ENCODE data around the gene NCBP3.

Gene NCBP3

GRCh38 chr17:3838206-3838605 is 7.8 kb downstream of the NCBP3 start:
- Mint-ChIP-seq H3K4me1 (peaks cover 14% of the 10 kb centered on the region), H3K9me3 (no peaks in the 10 kb centered on the region), H3K4me3 (no peak overlapping the region), H3K27ac (peak overlapping the region in 1 of 2 donors; percentile 70), H3K27me3 (no peaks in the 10 kb centered on the region)
- ATAC-seq (no peak), DNase-seq (no peak)

- H3K27me3 Mint-ChIP-seq = no peaks in the 10 kb centered on the region
- no peak overlapping the region for H3K4me3 Mint-ChIP-seq
- H3K4me1 Mint-ChIP-seq = peaks cover 13% of the 10 kb centered on the region
- H3K27ac Mint-ChIP-seq = peak overlapping the region in 1 of 2 donors; percentile 86
- H3K9me3 Mint-ChIP-seq = no peaks in the 10 kb centered on the region
- ATAC-seq (no peak), DNase-seq (no peak)
Measured at GRCh38 chr17:3836551-3836950, 9.5 kb downstream of the NCBP3 start.

- DNase-seq (no peak), ATAC-seq (no peak)
- peaks cover 13% of the 10 kb centered on the region for H3K4me1 Mint-ChIP-seq
- H3K9me3 Mint-ChIP-seq = no peaks in the 10 kb centered on the region
- H3K4me3 Mint-ChIP-seq = no peak overlapping the region
- no peaks in the 10 kb centered on the region for H3K27me3 Mint-ChIP-seq
- no peak overlapping the region for H3K27ac Mint-ChIP-seq
Measured at GRCh38 chr17:3835410-3836229, 10.4 kb downstream of the NCBP3 start.

DNA sequence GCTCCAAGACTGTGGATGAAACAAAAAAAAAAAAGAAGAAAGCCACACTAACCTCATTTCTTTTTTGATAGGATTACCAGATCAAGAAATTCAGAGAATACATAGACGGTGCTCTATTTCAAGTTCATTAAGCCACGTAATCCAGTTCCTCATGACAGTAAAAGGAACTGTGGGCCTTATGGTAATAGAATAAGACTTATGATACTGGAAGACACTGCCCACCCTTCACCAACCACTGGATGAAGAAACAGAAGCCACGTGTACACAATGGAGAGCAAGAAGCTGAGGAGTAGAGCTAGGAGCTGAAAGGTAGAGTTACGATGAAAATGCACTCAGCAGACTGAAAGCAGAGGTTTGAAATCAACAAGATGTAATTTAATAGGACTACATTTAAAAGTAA is 11.2 kb downstream of the NCBP3 start:
- ATAC-seq (no peak), DNase-seq (no peak)
- H3K4me3 Mint-ChIP-seq = no peak overlapping the region
- no peaks in the 10 kb centered on the region for H3K9me3 Mint-ChIP-seq
- no peaks in the 10 kb centered on the region for H3K27me3 Mint-ChIP-seq
- H3K27ac Mint-ChIP-seq = no peak overlapping the region
- peaks cover 12% of the 10 kb centered on the region for H3K4me1 Mint-ChIP-seq

- H3K9me3 Mint-ChIP-seq = no peaks in the 10 kb centered on the region
- H3K4me1 Mint-ChIP-seq = peaks cover 7% of the 10 kb centered on the region
- H3K4me3 Mint-ChIP-seq = no peak overlapping the region
- no peak overlapping the region for H3K27ac Mint-ChIP-seq
- no peak for ATAC-seq
- H3K27me3 Mint-ChIP-seq = no peaks in the 10 kb centered on the region
- no peak for DNase-seq
Measured at GRCh38 chr17:3828852-3829232, 17.2 kb downstream of the NCBP3 start.

- Mint-ChIP-seq H3K4me3 (no peak overlapping the region), H3K27ac (no peak overlapping the region), H3K27me3 (no peaks in the 10 kb centered on the region), H3K4me1 (peaks cover 7% of the 10 kb centered on the region), H3K9me3 (no peaks in the 10 kb centered on the region)
- DNase-seq (no peak), ATAC-seq (no peak)
Measured at GRCh38 chr17:3828151-3828851, 17.7 kb downstream of the NCBP3 start.

GRCh38 chr17:3827124-3827773 is 18.8 kb downstream of the NCBP3 start:
- Mint-ChIP-seq H3K4me1 (peaks cover 7% of the 10 kb centered on the region), H3K9me3 (no peaks in the 10 kb centered on the region), H3K27ac (no peak overlapping the region), H3K27me3 (no peaks in the 10 kb centered on the region), H3K4me3 (no peak overlapping the region)
- ATAC-seq = no peak
- DNase-seq = peak; percentile 55 to 61

DNA sequence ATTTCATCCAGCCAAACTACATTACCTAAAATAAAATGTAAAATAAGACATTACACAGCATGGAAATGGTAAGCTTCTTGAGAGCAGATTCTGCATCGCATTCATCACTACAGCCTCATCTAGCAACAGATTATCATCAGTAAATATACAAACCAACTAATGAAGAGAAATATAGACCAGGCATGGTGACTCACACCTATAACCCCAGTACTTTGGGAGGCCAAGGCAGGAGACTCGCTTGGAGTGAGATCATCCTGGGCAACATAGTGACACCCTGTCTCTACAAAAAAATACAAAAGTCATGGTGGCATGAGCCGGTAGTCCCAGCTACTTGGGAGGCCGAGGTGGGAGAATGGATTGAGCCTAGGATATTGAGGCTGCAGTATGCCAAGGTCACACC is 19.9 kb downstream of the NCBP3 start:
- peak overlapping the region in 1 of 2 donors; percentile 22 for H3K27ac Mint-ChIP-seq
- no peaks in the 10 kb centered on the region for H3K9me3 Mint-ChIP-seq
- no peaks in the 10 kb centered on the region for H3K27me3 Mint-ChIP-seq
- H3K4me1 Mint-ChIP-seq = peaks cover 7% of the 10 kb centered on the region
- ATAC-seq = no peak
- no peak overlapping the region for H3K4me3 Mint-ChIP-seq
- DNase-seq = no peak

DNA sequence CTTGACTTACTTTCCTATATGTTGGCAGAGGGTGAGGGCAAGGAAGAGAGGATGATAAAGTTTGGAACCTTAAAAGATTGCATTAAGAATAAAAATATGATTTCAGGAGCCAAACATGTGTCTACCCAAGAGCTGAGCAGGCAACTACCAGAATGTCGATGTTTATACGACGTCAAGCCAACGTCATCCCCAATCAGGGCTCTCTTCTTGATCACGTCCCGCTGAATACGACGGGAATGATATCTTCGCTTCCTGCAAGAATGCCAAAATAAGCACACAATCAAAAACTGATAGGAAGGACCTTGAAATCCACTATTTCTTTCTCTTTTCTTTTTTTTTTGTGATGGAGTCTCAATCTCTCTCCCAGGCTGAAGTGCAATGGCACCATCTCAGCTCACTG is 24.9 kb downstream of the NCBP3 start:
- Mint-ChIP-seq H3K9me3 (no peaks in the 10 kb centered on the region), H3K4me1 (peaks cover 1% of the 10 kb centered on the region), H3K27me3 (no peaks in the 10 kb centered on the region), H3K4me3 (no peak overlapping the region), H3K27ac (no peak overlapping the region)
- ATAC-seq (no peak), DNase-seq (no peak)

- DNase-seq (no peak), ATAC-seq (no peak)
- Mint-ChIP-seq H3K4me1 (no peaks in the 10 kb centered on the region), H3K27me3 (no peaks in the 10 kb centered on the region), H3K27ac (peak overlapping the region; percentile 38 to 40), H3K4me3 (no peak overlapping the region), H3K9me3 (no peaks in the 10 kb centered on the region)
Measured at GRCh38 chr17:3818786-3819185, 27.3 kb downstream of the NCBP3 start.

- DNase-seq (no peak), ATAC-seq (no peak)
- Mint-ChIP-seq H3K4me1 (no peaks in the 10 kb centered on the region), H3K9me3 (no peaks in the 10 kb centered on the region), H3K27me3 (no peaks in the 10 kb centered on the region), H3K27ac (no peak overlapping the region), H3K4me3 (no peak overlapping the region)
Measured at GRCh38 chr17:3817851-3818605, 28.0 kb downstream of the NCBP3 start.

DNA sequence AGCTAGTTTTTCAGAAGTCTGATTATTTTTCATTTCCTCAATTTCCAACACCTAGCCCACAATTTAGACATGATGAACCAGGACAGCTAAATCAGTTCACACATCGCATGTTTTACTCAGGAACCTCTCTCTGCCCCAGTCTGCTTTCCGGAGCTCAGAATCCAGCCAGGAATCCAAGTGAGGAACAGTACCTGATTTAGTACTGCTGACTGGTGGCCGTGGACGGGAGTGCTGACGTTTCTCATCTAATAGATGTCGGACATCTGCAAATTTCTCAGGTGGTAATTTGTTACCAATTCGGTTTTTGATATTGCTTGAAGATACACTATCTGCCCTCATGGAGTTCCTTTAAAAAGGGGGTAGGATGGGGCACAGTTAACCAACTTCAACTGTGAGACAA is 30.1 kb downstream of the NCBP3 start:
- H3K27me3 Mint-ChIP-seq = no peaks in the 10 kb centered on the region
- no peak overlapping the region for H3K27ac Mint-ChIP-seq
- DNase-seq (no peak), ATAC-seq (no peak)
- peaks cover 6% of the 10 kb centered on the region for H3K4me1 Mint-ChIP-seq
- H3K4me3 Mint-ChIP-seq = no peak overlapping the region
- no peaks in the 10 kb centered on the region for H3K9me3 Mint-ChIP-seq

DNA sequence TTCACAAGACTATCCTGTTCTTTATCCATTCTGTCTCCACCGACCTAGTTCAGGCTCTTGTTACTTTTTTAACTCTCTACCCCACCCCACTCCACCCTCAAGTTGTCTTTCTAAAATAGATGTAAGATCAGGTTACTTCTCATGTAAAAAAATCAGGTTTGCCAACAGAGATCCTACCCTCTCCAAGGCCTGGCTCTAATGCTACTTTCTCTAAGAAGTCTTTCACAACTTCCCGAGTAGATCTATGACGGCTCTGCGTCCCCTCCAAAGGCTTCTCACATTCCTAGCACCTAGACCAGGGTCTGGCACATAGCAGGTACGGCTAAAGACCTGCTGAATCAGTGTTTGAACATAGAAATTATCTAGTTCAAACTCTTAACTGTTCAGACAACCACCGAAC is 30.9 kb downstream of the NCBP3 start:
- Mint-ChIP-seq H3K9me3 (no peaks in the 10 kb centered on the region), H3K27ac (peak overlapping the region in 1 of 2 donors; percentile 93)
- ATAC-seq = no peak

GRCh38 chr17:3814361-3814760 is 31.7 kb downstream of the NCBP3 start:
- Mint-ChIP-seq H3K9me3 (no peaks in the 10 kb centered on the region), H3K4me3 (no peak overlapping the region), H3K27ac (no peak overlapping the region), H3K4me1 (peaks cover 17% of the 10 kb centered on the region), H3K27me3 (no peaks in the 10 kb centered on the region)
- DNase-seq (no peak), ATAC-seq (no peak)

More for the DNA sequence above, 30.9 kb downstream of the NCBP3 start:
- peaks cover 10% of the 10 kb centered on the region for H3K4me1 Mint-ChIP-seq
- no peak for DNase-seq
- H3K4me3 Mint-ChIP-seq = no peak overlapping the region
- no peaks in the 10 kb centered on the region for H3K27me3 Mint-ChIP-seq

DNA sequence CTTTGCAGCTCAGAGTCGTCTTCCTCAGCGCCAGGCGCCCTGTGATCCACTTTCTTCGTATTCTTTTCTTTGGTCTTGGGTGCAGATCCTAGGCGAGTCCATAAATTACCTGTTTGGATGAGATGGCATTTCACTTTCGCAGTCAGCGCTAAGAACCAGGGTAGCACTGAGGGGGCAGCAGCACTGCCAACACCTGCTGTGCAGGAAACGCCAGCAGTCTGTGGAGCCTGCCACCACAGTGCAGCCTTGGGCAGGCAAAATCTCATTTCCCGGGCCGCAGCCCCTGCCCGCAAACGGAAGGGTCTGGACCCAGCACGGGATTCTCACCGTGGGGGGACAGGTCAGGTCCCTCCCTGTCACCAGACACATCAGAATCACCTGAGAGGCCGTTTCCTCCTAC is 32.9 kb downstream of the NCBP3 start:
- no peaks in the 10 kb centered on the region for H3K9me3 Mint-ChIP-seq
- H3K4me1 Mint-ChIP-seq = peaks cover 26% of the 10 kb centered on the region
- H3K27ac Mint-ChIP-seq = no peak overlapping the region
- DNase-seq (no peak), ATAC-seq (no peak)
- no peak overlapping the region for H3K4me3 Mint-ChIP-seq
- H3K27me3 Mint-ChIP-seq = no peaks in the 10 kb centered on the region
